BLaER1 treated with 17β-estradiol and CSF1 and Interleukin-3, amounts not matched to agents 10 nM and 100 nM (cell line): ENCODE measurements around the gene DNMBP.
A peak's percentile ranks its signal among the peaks of the same experiment; 100 is the strongest.

Experiments used
- H3K27ac ChIP-seq, 11 experiments: shearing (Covaris generic); formaldehyde crosslinking; 2 replicates each; pipeline ENCODE4 v1.8.1; 2022
- H3K27me3 ChIP-seq, 11 experiments: shearing (Covaris generic); formaldehyde crosslinking; 2 replicates each; pipeline ENCODE4 v1.8.1; 2022
- H3K36me3 ChIP-seq, 11 experiments: shearing (Covaris generic); formaldehyde crosslinking; 2 replicates each; pipeline ENCODE4 v1.8.1; 2022
- H3K4me1 ChIP-seq, 10 experiments: shearing (Covaris generic); formaldehyde crosslinking; 2 replicates each; pipeline ENCODE4 v1.8.1; 2022
- H3K4me2 ChIP-seq, 11 experiments: shearing (Covaris generic); formaldehyde crosslinking; 2 replicates each; pipeline ENCODE4 v1.8.1; 2022
- H3K4me3 ChIP-seq, 10 experiments: shearing (Covaris generic); formaldehyde crosslinking; 2 replicates each; pipeline ENCODE4 v1.8.1; 2022
- H3K9ac ChIP-seq, 11 experiments: shearing (Covaris generic); formaldehyde crosslinking; 2 replicates each; pipeline ENCODE4 v1.8.1; 2022
- H3K9me3 ChIP-seq, 11 experiments: shearing (Covaris generic); formaldehyde crosslinking; replicated peaks in 1 of 11; 2 replicates each; pipeline ENCODE4 v1.8.1; 2022
- H4K20me1 ChIP-seq, 11 experiments: shearing (Covaris generic); formaldehyde crosslinking; 2 replicates each; pipeline ENCODE4 v1.8.1; 2022
- Cebpa-rat ChIP-seq, 11 experiments: shearing (Covaris generic); IDR thresholded peaks; 2 replicates each; pipeline ENCODE4 v1.8.1; 2022

Gene DNMBP

GRCh38 chr10:99924451-99925255 is 85.1 kb downstream of the DNMBP start:
- Histone ChIP-seq H3K9ac (no peak overlapping the region), H3K4me2 (no peak overlapping the region), H4K20me1 (no peaks in the 10 kb centered on the region; a peak in 1 of 22 replicates)

DNA sequence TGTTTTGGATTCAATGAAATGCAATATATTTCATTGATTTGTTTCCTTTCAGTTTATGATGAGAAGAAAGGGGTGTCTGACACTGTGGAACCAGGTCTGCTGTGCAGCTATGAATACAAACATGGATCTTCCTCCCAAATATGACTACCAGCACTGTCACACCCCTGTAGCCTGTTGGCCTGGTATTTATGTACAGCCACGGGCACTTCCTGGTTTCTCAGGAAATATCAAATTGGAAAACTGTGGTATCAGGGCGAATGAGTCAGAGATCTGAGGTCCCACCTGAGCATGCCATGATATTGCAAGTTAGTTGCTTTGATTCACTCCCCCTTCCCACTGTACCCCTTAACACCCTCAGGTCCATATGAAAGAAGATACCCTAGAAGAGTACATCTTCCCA is 87.8 kb downstream of the DNMBP start:
- peak overlapping the region in 6 of 11 experiments; percentile 7 to 47 (median 34); a peak in 6 of 22 replicates for H3K4me2 ChIP-seq
- no peaks in the 10 kb centered on the region; a peak in 1 of 22 replicates for H4K20me1 ChIP-seq
- H3K9ac ChIP-seq = no peak overlapping the region
- no peaks in the 10 kb centered on the region for H3K9me3 ChIP-seq
- no peak overlapping the region for H3K4me3 ChIP-seq
- no peaks in the 10 kb centered on the region for H3K27me3 ChIP-seq
- 0 out of 22 replicates have a peak, but pooled peaks cover 0 to 7% (median 0%) of the 10 kb centered on the region in 11 experiments for H3K36me3 ChIP-seq
- no peak overlapping the region for H3K27ac ChIP-seq
- no peak for TF ChIP-seq Cebpa-rat (IDR thresholded peaks at IDR 0.05)
- peaks cover 6 to 18% (median 9%) of the 10 kb centered on the region in 10 experiments; a peak in 19 of 20 replicates for H3K4me1 ChIP-seq

More at GRCh38 chr10:99924451-99925255, 85.1 kb downstream of the DNMBP start:
- H3K4me1 ChIP-seq = peaks cover 19 to 31% (median 23%) of the 10 kb centered on the region in 10 experiments; a peak in 19 of 20 replicates
- no peak overlapping the region for H3K4me3 ChIP-seq
- 0 out of 22 replicates have a peak, but pooled peaks cover 0 to 7% (median 0%) of the 10 kb centered on the region in 11 experiments for H3K36me3 ChIP-seq
- no peaks in the 10 kb centered on the region for H3K27me3 ChIP-seq
- no peaks in the 10 kb centered on the region for H3K9me3 ChIP-seq
- no peak overlapping the region for H3K27ac ChIP-seq
- TF ChIP-seq Cebpa-rat (IDR thresholded peaks at IDR 0.05) = no peak

DNA sequence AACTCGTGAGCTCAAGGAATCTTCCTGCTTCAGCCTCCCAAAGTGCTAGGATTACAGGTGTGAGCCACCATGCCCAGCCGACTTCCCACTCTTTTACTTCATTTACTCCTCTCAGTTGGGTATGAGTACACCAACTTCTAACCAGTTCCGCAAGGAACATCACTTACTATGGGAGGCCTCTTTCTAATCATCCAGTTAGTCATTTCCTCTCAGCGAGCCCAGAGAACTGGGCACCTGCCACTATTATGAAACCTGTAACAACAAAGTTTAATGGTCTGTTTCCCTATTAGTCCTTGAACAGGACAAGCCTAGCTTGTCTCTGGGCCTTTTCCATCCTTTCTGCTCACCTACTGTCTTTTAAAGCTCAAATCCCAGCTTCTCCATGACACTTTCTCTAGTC is 88.8 kb downstream of the DNMBP start:
- no peaks in the 10 kb centered on the region for H3K9me3 ChIP-seq
- no peaks in the 10 kb centered on the region for H3K27me3 ChIP-seq
- H3K4me3 ChIP-seq = no peak overlapping the region
- no peak overlapping the region for H3K27ac ChIP-seq
- H3K4me1 ChIP-seq = peaks cover 3 to 11% (median 6%) of the 10 kb centered on the region in 10 experiments; a peak in 14 of 20 replicates
- H3K9ac ChIP-seq = no peak overlapping the region
- H3K4me2 ChIP-seq = no peak overlapping the region
- H3K36me3 ChIP-seq = peaks cover 0 to 7% (median 0%) of the 10 kb centered on the region in 11 experiments; a peak in 1 of 22 replicates
- no peaks in the 10 kb centered on the region; a peak in 1 of 22 replicates for H4K20me1 ChIP-seq
- no peak for TF ChIP-seq Cebpa-rat (IDR thresholded peaks at IDR 0.05)

- H4K20me1 ChIP-seq = no peaks in the 10 kb centered on the region; a peak in 1 of 22 replicates
- H3K27ac ChIP-seq = no peak overlapping the region
- no peak overlapping the region for H3K9ac ChIP-seq
- TF ChIP-seq Cebpa-rat (IDR thresholded peaks at IDR 0.05) = no peak
- H3K4me1 ChIP-seq = peaks cover 3 to 11% (median 6%) of the 10 kb centered on the region in 10 experiments; a peak in 14 of 20 replicates
- H3K4me3 ChIP-seq = no peak overlapping the region
- H3K36me3 ChIP-seq = peaks cover 0 to 7% (median 0%) of the 10 kb centered on the region in 11 experiments; a peak in 2 of 22 replicates
- no peaks in the 10 kb centered on the region for H3K27me3 ChIP-seq
- H3K4me2 ChIP-seq = no peak overlapping the region
- no peaks in the 10 kb centered on the region for H3K9me3 ChIP-seq
Observed at GRCh38 chr10:99920486-99920885, 89.3 kb downstream of the DNMBP start.

DNA sequence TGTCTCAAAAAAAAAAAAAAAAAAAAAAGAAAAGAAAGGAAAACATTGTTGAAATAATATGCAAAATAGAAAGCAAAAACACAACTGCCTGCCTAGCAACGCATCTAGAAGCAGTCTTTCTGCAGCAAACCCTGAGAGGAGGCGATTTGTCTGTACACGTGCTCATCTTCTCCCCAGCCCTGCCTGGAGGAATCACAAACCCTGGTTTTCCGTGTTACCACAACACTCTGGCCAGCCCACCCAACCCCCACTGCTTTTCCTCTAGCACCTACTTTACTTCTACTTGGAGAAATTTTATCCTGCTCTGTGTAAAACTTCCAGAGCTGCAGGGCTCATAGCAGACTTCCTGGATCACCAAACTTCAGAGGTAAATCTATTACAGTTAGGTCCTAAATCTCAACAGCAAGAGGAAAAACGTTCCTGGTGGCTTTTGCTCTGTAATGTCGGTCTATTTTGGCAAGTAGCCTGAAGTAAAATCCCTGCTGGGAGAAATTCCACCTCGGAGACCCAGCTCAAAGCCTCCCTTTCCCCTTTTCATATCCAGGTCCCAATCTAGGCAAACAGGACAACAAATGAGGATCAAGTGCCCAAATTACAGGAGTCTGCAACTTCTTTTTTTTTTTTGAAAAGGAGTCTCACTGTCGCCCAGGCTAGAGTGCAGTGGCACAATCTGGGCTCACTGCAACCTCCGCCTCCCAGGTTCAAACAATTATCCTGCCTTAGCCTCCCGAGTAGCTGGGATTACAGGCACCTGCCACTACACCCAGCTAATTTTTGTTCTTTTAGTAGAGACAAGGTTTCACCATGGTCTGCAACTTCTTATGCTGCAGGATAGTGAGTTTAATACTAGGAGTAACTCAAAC is 91.6 kb downstream of the DNMBP start:
- Histone ChIP-seq H3K36me3 (peaks cover 0 to 7% (median 0%) of the 10 kb centered on the region in 11 experiments; a peak in 2 of 22 replicates), H3K27ac (no peak overlapping the region), H3K4me2 (no peak overlapping the region; a peak in 1 of 22 replicates), H4K20me1 (no peaks in the 10 kb centered on the region), H3K9ac (no peak overlapping the region), H3K4me1 (peaks cover 3 to 11% (median 6%) of the 10 kb centered on the region in 10 experiments; a peak in 14 of 20 replicates), H3K27me3 (no peaks in the 10 kb centered on the region), H3K4me3 (no peak overlapping the region), H3K9me3 (no peaks in the 10 kb centered on the region)
- no peak for TF ChIP-seq Cebpa-rat (IDR thresholded peaks at IDR 0.05)

GRCh38 chr10:99916776-99917175 is 93.0 kb downstream of the DNMBP start:
- no peaks in the 10 kb centered on the region for H3K27me3 ChIP-seq
- TF ChIP-seq Cebpa-rat (IDR thresholded peaks at IDR 0.05) = no peak
- no peak overlapping the region for H3K4me3 ChIP-seq
- H3K9ac ChIP-seq = no peak overlapping the region
- H3K36me3 ChIP-seq = peaks cover 0 to 7% (median 0%) of the 10 kb centered on the region in 11 experiments; a peak in 2 of 22 replicates
- no peaks in the 10 kb centered on the region for H3K9me3 ChIP-seq
- no peaks in the 10 kb centered on the region for H4K20me1 ChIP-seq
- no peak overlapping the region for H3K4me2 ChIP-seq
- no peak overlapping the region for H3K27ac ChIP-seq
- peaks cover under 1 to 13% (median 10%) of the 10 kb centered on the region in 10 experiments; a peak in 19 of 20 replicates for H3K4me1 ChIP-seq

GRCh38 chr10:99915414-99915813 is 94.3 kb downstream of the DNMBP start:
- Histone ChIP-seq H3K4me2 (no peak overlapping the region), H3K4me1 (peaks cover 0 to 12% (median 10%) of the 10 kb centered on the region in 10 experiments; a peak in 10 of 20 replicates), H3K27ac (no peak overlapping the region), H3K9me3 (no peaks in the 10 kb centered on the region), H3K36me3 (peaks cover 0 to 4% (median 0%) of the 10 kb centered on the region in 11 experiments; a peak in 2 of 22 replicates), H4K20me1 (no peaks in the 10 kb centered on the region), H3K9ac (no peak overlapping the region), H3K27me3 (no peaks in the 10 kb centered on the region), H3K4me3 (no peak overlapping the region)
- TF ChIP-seq Cebpa-rat (IDR thresholded peaks at IDR 0.05) = no peak

- no peaks in the 10 kb centered on the region for H4K20me1 ChIP-seq
- no peak overlapping the region for H3K9ac ChIP-seq
- peaks cover 0 to 4% (median 0%) of the 10 kb centered on the region in 11 experiments; a peak in 2 of 22 replicates for H3K36me3 ChIP-seq
- no peaks in the 10 kb centered on the region for H3K9me3 ChIP-seq
- no peak overlapping the region for H3K4me3 ChIP-seq
- no peak overlapping the region for H3K4me2 ChIP-seq
- H3K27me3 ChIP-seq = no peaks in the 10 kb centered on the region
- peaks cover 0 to 20% (median 10%) of the 10 kb centered on the region in 10 experiments; a peak in 10 of 20 replicates for H3K4me1 ChIP-seq
- no peak for TF ChIP-seq Cebpa-rat (IDR thresholded peaks at IDR 0.05)
- H3K27ac ChIP-seq = no peak overlapping the region
Observed at GRCh38 chr10:99914236-99914635, 95.5 kb downstream of the DNMBP start.
